HG02763 (cell line): ENCODE results near the gene AKAP13.
"Not testable (repeated sequence)": the region's sequence is repeated elsewhere in the genome, so short reads cannot be mapped to it uniquely, and the experiment has no call there.

Source experiments
- ATAC-seq: cut with Tn5 transposase; IDR thresholded peaks from one replicate; pipeline ENCODE4 v1.9.1; 2021; ENCODE audit warnings: mild to moderate bottlenecking, moderate library complexity; ENCODE audit not compliant: unreplicated experiment

The AKAP13 gene

GRCh38 chr15:85347264-85348047 is 32.9 kb upstream of the AKAP13 start:
- not testable (repeated sequence) for ATAC-seq

- ATAC-seq, result not testable (repeated sequence)
These were observed 32.2 kb upstream of the AKAP13 start for GRCh38 chr15:85348048-85348766.

GRCh38 chr15:85349062-85349461 is 31.3 kb upstream of the AKAP13 start:
- not testable (repeated sequence) for ATAC-seq

- ATAC-seq, result no peak
These were observed 30.0 kb upstream of the AKAP13 start for GRCh38 chr15:85350395-85350794.

- ATAC-seq, result not testable (repeated sequence)
These were observed 28.9 kb upstream of the AKAP13 start for GRCh38 chr15:85351501-85351900.

GRCh38 chr15:85351965-85352364 is 28.4 kb upstream of the AKAP13 start:
- ATAC-seq, result no peak

- no peak for ATAC-seq
These were observed 26.9 kb upstream of the AKAP13 start for GRCh38 chr15:85353516-85353915.

- ATAC-seq, result no peak
These were observed 25.9 kb upstream of the AKAP13 start for GRCh38 chr15:85354461-85354860.

- ATAC-seq, result no peak
These were observed 25.5 kb upstream of the AKAP13 start for GRCh38 chr15:85354948-85355347.

GRCh38 chr15:85356276-85356675 is 24.1 kb upstream of the AKAP13 start:
- no peak for ATAC-seq

- peak; percentile 72 for ATAC-seq
These were observed 19.1 kb upstream of the AKAP13 start for GRCh38 chr15:85361323-85361722.

GRCh38 chr15:85362436-85363081 is 17.8 kb upstream of the AKAP13 start:
- no peak for ATAC-seq

- no peak for ATAC-seq
These were observed 14.4 kb upstream of the AKAP13 start for GRCh38 chr15:85365980-85366379.

- ATAC-seq, result no peak
These were observed 12.7 kb upstream of the AKAP13 start for GRCh38 chr15:85367741-85368140.

GRCh38 chr15:85374831-85375230 is 5.6 kb upstream of the AKAP13 start:
- no peak for ATAC-seq

- no peak for ATAC-seq
These were observed 3.1 kb upstream of the AKAP13 start for GRCh38 chr15:85377269-85377668.

- ATAC-seq, result no peak
These were observed 2.4 kb upstream of the AKAP13 start for GRCh38 chr15:85377986-85378385.

- ATAC-seq, result no peak
These were observed 836 bp upstream of the AKAP13 start for GRCh38 chr15:85379403-85380131.

GRCh38 chr15:85380812-85381642 is 624 bp downstream of the AKAP13 start:
- ATAC-seq, result peak; percentile 40
